HG02970 (cell line): ENCODE measurements around the gene MTA1.

ENCODE experiments used
- ATAC-seq: cut with Tn5 transposase; IDR thresholded peaks from one replicate; pipeline ENCODE4 v1.9.1; 2021; ENCODE audit warnings: mild to moderate bottlenecking, moderate library complexity, moderate number of reproducible peaks; ENCODE audit not compliant: unreplicated experiment, low FRiP score

MTA1 gene

GRCh38 chr14:105421723-105422615, 2.3 kb downstream of the MTA1 start:
- no peak for ATAC-seq

- no peak for ATAC-seq
Measured at GRCh38 chr14:105422695-105423487, 3.3 kb downstream of the MTA1 start.

GRCh38 chr14:105423488-105424195, 4.0 kb downstream of the MTA1 start:
- ATAC-seq: no peak

- ATAC-seq: no peak
Measured at GRCh38 chr14:105424861-105425260, 5.2 kb downstream of the MTA1 start.

GRCh38 chr14:105425823-105426247, 6.2 kb downstream of the MTA1 start:
- no peak for ATAC-seq

GRCh38 chr14:105426416-105427130, 6.9 kb downstream of the MTA1 start:
- no peak for ATAC-seq

- ATAC-seq: no peak
Measured at GRCh38 chr14:105427412-105427811, 7.8 kb downstream of the MTA1 start.

- ATAC-seq: no peak
Measured at GRCh38 chr14:105427936-105428485, 8.4 kb downstream of the MTA1 start.

GRCh38 chr14:105430042-105430441, 10.4 kb downstream of the MTA1 start:
- no peak for ATAC-seq

- no peak for ATAC-seq
Measured at GRCh38 chr14:105430565-105430964, 10.9 kb downstream of the MTA1 start.

GRCh38 chr14:105431256-105431655, 11.6 kb downstream of the MTA1 start:
- no peak for ATAC-seq

GRCh38 chr14:105432657-105433056, 13.0 kb downstream of the MTA1 start:
- ATAC-seq: no peak

GRCh38 chr14:105433161-105433605, 13.6 kb downstream of the MTA1 start:
- no peak for ATAC-seq

GRCh38 chr14:105436402-105436801, 16.8 kb downstream of the MTA1 start:
- ATAC-seq: no peak

GRCh38 chr14:105436891-105437722, 17.5 kb downstream of the MTA1 start:
- ATAC-seq: no peak

- no peak for ATAC-seq
Measured at GRCh38 chr14:105437723-105438500, 18.3 kb downstream of the MTA1 start.

GRCh38 chr14:105439179-105439578, 19.6 kb downstream of the MTA1 start:
- ATAC-seq: no peak
